Measurements from ENCODE around the gene STMN3. TPM values are rescaled to one million over a fixed set of nuclear protein-coding genes. Genes with fewer than 3 reads are reported as not detected.

Gene STMN3
- polyA plus RNA-seq, 1 of the 3 experiments (the other 2 are of a cell fraction): 111 TPM

- ChIA-PET POLR2A (no interaction called here), CTCF (interaction anchor here (1.1 to 1.6 kb wide), 4 partner anchors 9 to 421 kb away, joined by 3 to 6 read pairs (median 4); partner anchors contain the start of gene GMEB2)
- Histone ChIP-seq H3K4me3 (ENCODE audit: low read depth in 2 of 2, low read length in 1 of 2) (no peak overlapping the region), H3K79me2 (ENCODE audit: insufficient read depth) (peaks cover 37% of the 10 kb centered on the region), H3K36me3 (replicated peaks in 1 of 2; ENCODE audit: control insufficient read depth in 1 of 2, insufficient read depth in 2 of 2, low read length in 1 of 2) (peaks cover 7 to 12% of the 10 kb centered on the region in 2 experiments), H3K27me3 (ENCODE audit: insufficient read depth) (no peaks in the 10 kb centered on the region), H3K4me2 (no peak overlapping the region), H3F3A (replicated peaks; ENCODE audit: insufficient read depth) (no peaks in the 10 kb centered on the region), H4K20me1 (ENCODE audit: insufficient read depth) (no peaks in the 10 kb centered on the region), H3K27ac (ENCODE audit: low read depth in 2 of 2, low read length in 1 of 2) (no peak overlapping the region), H3K9me2 (no peaks in the 10 kb centered on the region), H3K9me3 (no peaks in the 10 kb centered on the region), H3K4me1 (ENCODE audit: control insufficient read depth in 1 of 2, insufficient read depth in 2 of 2, low read depth in 1 of 2, low read length in 1 of 2) (no peaks in the 10 kb centered on the region), H3K9ac (no peak overlapping the region), H2AFZ (ENCODE audit: low read depth) (no peak overlapping the region)
- DNase-seq: no peak
- TF ChIP-seq ZBTB33 (IDR thresholded peaks at IDR 0.05; ENCODE audit: borderline replicate concordance, low read depth) (no peak), CTCF (IDR thresholded peaks at IDR 0.05) (no peak), REST (IDR thresholded peaks at IDR 0.05; ENCODE audit: low read depth, low read length) (no peak), USF2 (IDR thresholded peaks at IDR 0.05; ENCODE audit: borderline replicate concordance, low read depth, low read length) (no peak), SIN3A (IDR thresholded peaks at IDR 0.05; ENCODE audit: borderline replicate concordance, low read depth, low read length) (no peak), JUND (IDR thresholded peaks at IDR 0.05) (no peak), NFIC (IDR thresholded peaks at IDR 0.05; ENCODE audit: borderline replicate concordance) (no peak), TCF12 (IDR thresholded peaks at IDR 0.05) (no peak), GATA2 (CRISPR knock-in tag; IDR thresholded peaks at IDR 0.05) (no peak), EP300 (IDR thresholded peaks at IDR 0.05; ENCODE audit: borderline replicate concordance in 1 of 2, low read depth in 1 of 2, low read length in 1 of 2) (no peak), MEF2A (IDR thresholded peaks at IDR 0.05; ENCODE audit: borderline replicate concordance, low read depth) (no peak), TEAD4 (IDR thresholded peaks at IDR 0.05; ENCODE audit: borderline replicate concordance, insufficient read depth) (no peak), RAD21 (IDR thresholded peaks at IDR 0.05; ENCODE audit: low read length) (no peak), NRF1 (IDR thresholded peaks at IDR 0.05; ENCODE audit: low read depth, low read length) (no peak), RCOR1 (IDR thresholded peaks at IDR 0.05; ENCODE audit: low read length) (no peak)
- TF ChIP-seq, protein P1, sequence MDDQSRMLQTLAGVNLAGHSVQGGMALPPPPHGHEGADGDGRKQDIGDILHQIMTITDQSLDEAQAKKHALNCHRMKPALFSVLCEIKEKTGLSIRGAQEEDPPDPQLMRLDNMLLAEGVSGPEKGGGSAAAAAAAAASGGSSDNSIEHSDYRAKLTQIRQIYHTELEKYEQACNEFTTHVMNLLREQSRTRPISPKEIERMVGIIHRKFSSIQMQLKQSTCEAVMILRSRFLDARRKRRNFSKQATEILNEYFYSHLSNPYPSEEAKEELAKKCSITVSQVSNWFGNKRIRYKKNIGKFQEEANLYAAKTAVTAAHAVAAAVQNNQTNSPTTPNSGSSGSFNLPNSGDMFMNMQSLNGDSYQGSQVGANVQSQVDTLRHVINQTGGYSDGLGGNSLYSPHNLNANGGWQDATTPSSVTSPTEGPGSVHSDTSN (IDR thresholded peaks at IDR 0.05): no peak
- TF ChIP-seq, protein P2, sequence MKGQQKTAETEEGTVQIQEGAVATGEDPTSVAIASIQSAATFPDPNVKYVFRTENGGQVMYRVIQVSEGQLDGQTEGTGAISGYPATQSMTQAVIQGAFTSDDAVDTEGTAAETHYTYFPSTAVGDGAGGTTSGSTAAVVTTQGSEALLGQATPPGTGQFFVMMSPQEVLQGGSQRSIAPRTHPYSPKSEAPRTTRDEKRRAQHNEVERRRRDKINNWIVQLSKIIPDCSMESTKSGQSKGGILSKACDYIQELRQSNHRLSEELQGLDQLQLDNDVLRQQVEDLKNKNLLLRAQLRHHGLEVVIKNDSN (IDR thresholded peaks at IDR 0.05; ENCODE audit: borderline replicate concordance, low read depth): no peak
- WGBS (ENCODE audit: low lambda C conversion rate): 89% methylated on average over 8 of the region's 11 CpGs
Observed at GRCh38 chr20:63618291-63618980, 34.8 kb downstream of the STMN3 start.
